ENCODE results near the gene SCNN1G.
A peak's percentile ranks its signal among the peaks of the same experiment; 100 is the strongest.
"Not testable (repeated sequence)": the region's sequence is repeated elsewhere in the genome, so short reads cannot be mapped to it uniquely, and the experiment has no call there.

The SCNN1G gene

GRCh38 chr16:23244122-23244521 is 61.6 kb downstream of the SCNN1G start:
- no peak overlapping the region for H3K4me3 ChIP-seq (ENCODE audit: low read length)
- DNase-seq (ENCODE audit: low read depth): no peak
- TF ChIP-seq CTCF (conservative IDR thresholded peaks at IDR 0.05; ENCODE audit: low read depth, low read length): no peak

- no peak for DNase-seq (ENCODE audit: low read depth)
- H3K4me3 ChIP-seq (ENCODE audit: low read length): no peak overlapping the region
Observed at GRCh38 chr16:23245268-23245667, 62.7 kb downstream of the SCNN1G start.

GRCh38 chr16:23248261-23249194 is 66.0 kb downstream of the SCNN1G start:
- TF ChIP-seq CTCF (conservative IDR thresholded peaks at IDR 0.05; ENCODE audit: low read depth, low read length): no peak
- DNase-seq (ENCODE audit: low read depth): no peak
- H3K4me3 ChIP-seq (ENCODE audit: low read length): no peak overlapping the region

More at GRCh38 chr16:23245268-23245667, 62.7 kb downstream of the SCNN1G start:
- no peak for TF ChIP-seq CTCF (conservative IDR thresholded peaks at IDR 0.05; ENCODE audit: low read depth, low read length)

GRCh38 chr16:23249830-23250229 is 67.3 kb downstream of the SCNN1G start:
- no peak for DNase-seq (ENCODE audit: low read depth)
- TF ChIP-seq CTCF (conservative IDR thresholded peaks at IDR 0.05; ENCODE audit: low read depth, low read length): no peak
- no peak overlapping the region for H3K4me3 ChIP-seq (ENCODE audit: low read length)

GRCh38 chr16:23252310-23252709 is 69.8 kb downstream of the SCNN1G start:
- no peak for TF ChIP-seq CTCF (conservative IDR thresholded peaks at IDR 0.05; ENCODE audit: low read depth, low read length)
- DNase-seq (ENCODE audit: low read depth): no peak
- no peak overlapping the region for H3K4me3 ChIP-seq (ENCODE audit: low read length)

- DNase-seq (ENCODE audit: low read depth); H3K4me3 ChIP-seq (ENCODE audit: low read length): not testable (repeated sequence)
Observed at GRCh38 chr16:23253650-23254049, 71.1 kb downstream of the SCNN1G start.

- no peak for TF ChIP-seq CTCF (conservative IDR thresholded peaks at IDR 0.05; ENCODE audit: low read depth, low read length)
- DNase-seq (ENCODE audit: low read depth): peak; percentile 85
Observed at GRCh38 chr16:23254338-23254737, 71.8 kb downstream of the SCNN1G start.

More at GRCh38 chr16:23254338-23254737, 71.8 kb downstream of the SCNN1G start:
- H3K4me3 ChIP-seq (ENCODE audit: low read length): no peak overlapping the region
